Measurements from ENCODE around the gene CKAP4. TPM values are rescaled to one million over a fixed set of nuclear protein-coding genes. Genes with fewer than 3 reads are reported as not detected.

Gene CKAP4
- total and polyA plus RNA-seq, 9 of the 15 experiments (the other 6 are each of a cell fraction or from before 2014, with no cell fraction given) = 0.08 to 0.20 TPM; not detected in 7

- Histone ChIP-seq H3K27ac (ENCODE audit: extremely low read depth, low read depth, low read length) (no peak overlapping the region), H3K4me2 (ENCODE audit: insufficient read depth, low read length) (no peak overlapping the region), H3K36me3 (ENCODE audit: control insufficient read depth, insufficient read depth, low read length) (no peaks in the 10 kb centered on the region), H2AFZ (ENCODE audit: low read depth, low read length) (no peak overlapping the region), H3K9me3 (replicated peaks; ENCODE audit: control insufficient read depth, insufficient read depth, low read depth, low read length) (no peaks in the 10 kb centered on the region), H3K9ac (ENCODE audit: insufficient read depth in 1 of 2, low read depth in 2 of 2, low read length in 2 of 2) (no peak overlapping the region), H3K79me2 (ENCODE audit: control insufficient read depth, insufficient read depth, low read length) (no peaks in the 10 kb centered on the region), H3K4me1 (replicated peaks in 1 of 2; ENCODE audit: control insufficient read depth in 2 of 2, insufficient read depth in 2 of 2, low read length in 2 of 2) (peaks cover 0 to 8% of the 10 kb centered on the region in 2 experiments; a peak in 2 of 5 replicates), H3K27me3 (ENCODE audit: control insufficient read depth in 2 of 2, insufficient read depth in 2 of 2, low read length in 2 of 2) (peaks cover 6 to 18% of the 10 kb centered on the region in 2 experiments; a peak in 4 of 5 replicates), H3K9me1 (ENCODE audit: control insufficient read depth, insufficient read depth, low read length) (no peaks in the 10 kb centered on the region), H3K4me3 (no peak overlapping the region), H4K20me1 (replicated peaks; ENCODE audit: control insufficient read depth, insufficient read depth, low read length) (peaks cover 4% of the 10 kb centered on the region)
- in situ Hi-C loops (cut with MboI) = no loop called here
- ATAC-seq (no peak), DNase-seq (ENCODE audit: extremely low read depth in 1 of 4, low spot score in 3 of 4) (no peak), FAIRE-seq (no peak)
- WGBS (ENCODE audit: insufficient coverage, low coverage, missing lambda C conversion rate) = 29% methylated on average over 6 of the region's 6 CpGs
- BruUV-seq (replicated peaks) = no TSS peak
- intact Hi-C loops (cut with micrococcal nuclease) = no loop called here
- POLR2A ChIA-PET = no interaction called here
- TF ChIP-seq ZNF398 (CRISPR knock-in tag; IDR thresholded peaks at IDR 0.05) = no peak
- TF ChIP-seq FOS (IDR thresholded peaks at IDR 0.05; ENCODE audit: extremely low read depth, insufficient read length) = no peak
- no peak for TF ChIP-seq HDAC6 (IDR thresholded peaks at IDR 0.05; ENCODE audit: low read depth, low read length)
- TF ChIP-seq DNMT1 (IDR thresholded peaks at IDR 0.05) = no peak
- no peak for TF ChIP-seq FIP1L1 (IDR thresholded peaks at IDR 0.05; ENCODE audit: low read depth, low read length, poor library complexity, severe bottlenecking)
- no peak for TF ChIP-seq ZSCAN29 (IDR thresholded peaks at IDR 0.05)
- TF ChIP-seq RNF2 (IDR thresholded peaks at IDR 0.05) = no peak
- TF ChIP-seq ZBTB11 (CRISPR knock-in tag; IDR thresholded peaks at IDR 0.05) = no peak
- no peak for TF ChIP-seq RERE (CRISPR knock-in tag; IDR thresholded peaks at IDR 0.05; ENCODE audit: borderline replicate concordance)
- TF ChIP-seq HDAC8 (tag; IDR thresholded peaks at IDR 0.05) = no peak
- no peak for TF ChIP-seq XRCC4 (IDR thresholded peaks at IDR 0.05; ENCODE audit: extremely low read depth, insufficient read depth, insufficient read length)
- TF ChIP-seq HIVEP1 (CRISPR knock-in tag; IDR thresholded peaks at IDR 0.05) = no peak
- CTCF ChIA-PET (ENCODE audit: low intra/inter-chr PET ratio) = no interaction called here
Measured at GRCh38 chr12:106274012-106274411, 26.2 kb upstream of the CKAP4 start.

All from K562 (cell line).